Duodenal mucosa (tissue), 2 donors: Measurements from ENCODE around the gene KRTAP12-3.
"Not testable (repeated sequence)": the region's sequence is repeated elsewhere in the genome, so short reads cannot be mapped to it uniquely, and the experiment has no call there.

Source experiments
- H3K27ac ChIP-seq: one replicate; pipeline ENCODE4 v1.7.0; 2013; ENCODE audit warnings: low read depth, low read length
- H3K27me3 ChIP-seq, 2 donors: one replicate each; pipeline ENCODE4 v1.7.0; 2013; ENCODE audit warnings: low read length in 2 of 2, control low read depth in 1 of 2; ENCODE audit not compliant: insufficient read depth in 2 of 2, control insufficient read depth in 1 of 2
- H3K36me3 ChIP-seq, 2 donors: one replicate each; pipeline ENCODE4 v1.7.0; 2013; ENCODE audit warnings: low read length in 2 of 2, control low read depth in 1 of 2; ENCODE audit not compliant: insufficient read depth in 2 of 2, control insufficient read depth in 1 of 2
- H3K4me1 ChIP-seq, 2 donors: one replicate each; pipeline ENCODE4 v1.7.0; 2013; ENCODE audit warnings: low read length in 2 of 2, control low read depth in 1 of 2; ENCODE audit not compliant: insufficient read depth in 2 of 2, control insufficient read depth in 1 of 2
- H3K4me3 ChIP-seq, 2 donors: one replicate each; pipeline ENCODE4 v1.7.0; 2013; ENCODE audit warnings: low read length in 2 of 2, low read depth in 1 of 2
- H3K9ac ChIP-seq, 2 donors: one replicate each; pipeline ENCODE4 v1.7.0; 2013; ENCODE audit warnings: low read length in 2 of 2, low read depth in 1 of 2
- H3K9me3 ChIP-seq, 2 donors: one replicate each; pipeline ENCODE4 v1.7.0; 2013; ENCODE audit warnings: low read length in 2 of 2, control low read depth in 1 of 2; ENCODE audit not compliant: control insufficient read depth in 1 of 2

The KRTAP12-3 gene

GRCh38 chr21:44650265-44650972, 7.3 kb upstream of the KRTAP12-3 start:
- no peaks in the 10 kb centered on the region for H3K27me3 ChIP-seq
- H3K36me3 ChIP-seq = no peaks in the 10 kb centered on the region
- H3K9ac ChIP-seq = no peak overlapping the region
- no peaks in the 10 kb centered on the region for H3K9me3 ChIP-seq
- no peak overlapping the region for H3K4me3 ChIP-seq
- no peaks in the 10 kb centered on the region for H3K4me1 ChIP-seq
- H3K27ac ChIP-seq = no peak overlapping the region

- Histone ChIP-seq H3K27me3 (no peaks in the 10 kb centered on the region), H3K4me1 (no peaks in the 10 kb centered on the region), H3K9me3 (no peaks in the 10 kb centered on the region), H3K4me3 (no peak overlapping the region), H3K27ac (no peak overlapping the region), H3K9ac (no peak overlapping the region), H3K36me3 (no peaks in the 10 kb centered on the region)
Observed at GRCh38 chr21:44650973-44651675, 6.6 kb upstream of the KRTAP12-3 start.

DNA sequence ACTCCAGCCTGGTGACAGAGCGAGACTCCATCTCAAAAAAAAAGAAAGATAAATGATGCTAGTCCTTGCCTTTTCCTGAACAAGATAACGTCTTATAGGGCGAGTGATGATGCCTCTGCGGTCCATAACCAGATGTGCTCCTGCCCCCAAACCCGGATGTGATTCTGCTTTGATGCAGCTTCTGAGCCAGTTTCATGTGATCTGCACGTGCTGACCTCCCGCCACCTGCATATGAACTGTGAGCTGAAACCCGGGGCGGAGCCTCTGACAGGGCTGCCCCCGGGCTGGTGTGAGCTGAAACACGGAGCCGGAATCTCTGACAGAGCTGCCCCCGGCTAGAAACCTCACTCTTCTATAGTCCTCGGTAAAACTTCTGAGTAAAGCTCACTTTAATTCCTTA, 4.6 kb upstream of the KRTAP12-3 start:
- Histone ChIP-seq H3K36me3 (no peaks in the 10 kb centered on the region), H3K9me3 (no peaks in the 10 kb centered on the region), H3K27ac (no peak overlapping the region), H3K4me1 (no peaks in the 10 kb centered on the region), H3K9ac (no peak overlapping the region), H3K4me3 (no peak overlapping the region), H3K27me3 (no peaks in the 10 kb centered on the region)

- no peak overlapping the region for H3K27ac ChIP-seq
- H3K4me3 ChIP-seq = no peak overlapping the region
- H3K27me3 ChIP-seq = no peaks in the 10 kb centered on the region
- peaks cover 0 to 4% of the 10 kb centered on the region in 2 donors for H3K4me1 ChIP-seq
- H3K9ac ChIP-seq = no peak overlapping the region
- no peaks in the 10 kb centered on the region for H3K36me3 ChIP-seq
- no peaks in the 10 kb centered on the region for H3K9me3 ChIP-seq
Observed at GRCh38 chr21:44653656-44654575, 3.8 kb upstream of the KRTAP12-3 start.

GRCh38 chr21:44654576-44655175, 3.1 kb upstream of the KRTAP12-3 start, which contains the start of gene KRTAP12-4:
KRTAP12-4 (minus strand) TSS chr21:44654659; CDS start chr21:44654614, 45 bp downstream.
- H3K36me3 ChIP-seq = no peaks in the 10 kb centered on the region
- no peaks in the 10 kb centered on the region for H3K9me3 ChIP-seq
- no peaks in the 10 kb centered on the region for H3K27me3 ChIP-seq
- no peak within 1 kb of the TSS for H3K9ac ChIP-seq
- H3K27ac ChIP-seq = no peak within 1 kb of the TSS
- H3K4me3 ChIP-seq = no peak within 1 kb of the TSS
- H3K4me1 ChIP-seq = peaks cover 0 to 4% of the 10 kb centered on the region in 2 donors

DNA sequence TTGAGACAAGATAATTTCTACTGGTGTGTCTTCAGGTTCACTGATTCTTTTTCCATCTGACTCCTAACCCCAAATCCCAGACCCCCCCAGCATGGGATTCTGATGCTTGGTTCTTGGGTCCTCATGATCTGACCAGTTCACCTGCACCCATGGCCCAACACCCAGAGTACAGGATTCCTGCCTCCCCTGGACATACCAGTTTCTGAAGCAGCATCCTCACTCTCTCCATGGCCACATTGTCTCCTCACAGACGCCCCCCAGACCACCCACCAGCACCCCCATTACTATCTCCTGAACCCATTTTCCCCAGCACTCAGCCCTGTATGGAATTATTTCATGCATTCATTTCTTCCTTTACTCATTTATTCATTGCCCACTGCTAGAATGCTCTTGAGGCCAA, 864 bp upstream of the KRTAP12-3 start:
- H3K27me3 ChIP-seq = no peaks in the 10 kb centered on the region
- peak overlapping the region in 1 of 2 donors; percentile 4 for H3K9ac ChIP-seq
- H3K4me3 ChIP-seq = no peak overlapping the region
- no peak overlapping the region for H3K27ac ChIP-seq
- no peaks in the 10 kb centered on the region for H3K9me3 ChIP-seq
- H3K4me1 ChIP-seq = peaks cover 0 to 4% of the 10 kb centered on the region in 2 donors
- no peaks in the 10 kb centered on the region for H3K36me3 ChIP-seq

- Histone ChIP-seq H3K4me3 (no peak overlapping the region), H3K4me1 (peaks cover 0 to 4% of the 10 kb centered on the region in 2 donors), H3K27me3 (no peaks in the 10 kb centered on the region), H3K9ac (no peak overlapping the region), H3K9me3 (no peaks in the 10 kb centered on the region), H3K36me3 (no peaks in the 10 kb centered on the region), H3K27ac (no peak overlapping the region)
Observed at GRCh38 chr21:44658541-44658910, 794 bp downstream of the KRTAP12-3 start.

- no peaks in the 10 kb centered on the region for H3K9me3 ChIP-seq
- no peaks in the 10 kb centered on the region for H3K36me3 ChIP-seq
Observed at GRCh38 chr21:44658913-44659595, 1.3 kb downstream of the KRTAP12-3 start.

DNA sequence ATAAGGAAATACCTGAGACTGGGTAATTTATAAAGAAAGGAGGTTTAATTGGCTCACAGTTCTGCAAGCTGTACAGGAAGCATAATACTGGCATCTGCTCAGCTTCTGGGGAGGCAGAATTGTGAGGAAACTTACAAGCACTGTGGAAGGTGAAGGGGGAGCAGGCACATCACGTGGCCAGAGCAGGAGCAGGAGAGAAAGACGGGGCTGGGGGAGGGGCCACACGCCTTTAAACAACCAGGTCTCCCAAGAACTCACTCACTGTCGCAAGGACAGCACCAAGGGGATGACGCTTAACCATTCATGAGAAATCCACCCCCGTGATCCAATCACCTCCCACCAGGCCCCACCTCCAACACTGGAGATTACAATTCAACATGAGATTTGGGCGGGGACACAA, 3.8 kb downstream of the KRTAP12-3 start:
- H3K9ac ChIP-seq, H3K4me1 ChIP-seq, H3K36me3 ChIP-seq, H3K9me3 ChIP-seq, H3K27me3 ChIP-seq, H3K4me3 ChIP-seq, H3K27ac ChIP-seq: not testable (repeated sequence)

More at GRCh38 chr21:44658913-44659595, 1.3 kb downstream of the KRTAP12-3 start:
- Histone ChIP-seq H3K9ac (no peak overlapping the region), H3K27ac (no peak overlapping the region), H3K4me3 (no peak overlapping the region), H3K4me1 (peaks cover 0 to 4% of the 10 kb centered on the region in 2 donors), H3K27me3 (no peaks in the 10 kb centered on the region)
